SK-N-SH treated with all-trans-retinoic acid at 6 μM for 48 hours (cell line): ENCODE results near the gene TEX2.

ENCODE experiments used
- ATAC-seq: fragments of 200-7000 bp; cut with Tn5 transposase; 3 replicates; pipeline ENCODE4 v1.9.1; 2020; ENCODE audit warnings: mild to moderate bottlenecking, moderate library complexity
- ARNTL ChIP-seq: fragments of 450-650 bp; formaldehyde crosslinking; IDR thresholded peaks from 2 replicates; pipeline ENCODE4 v1.5.0; 2020; ENCODE audit warnings: low read depth, mild to moderate bottlenecking, moderate library complexity, borderline replicate concordance
- BACH2 ChIP-seq: fragments of 250-450 bp; sonication (Bioruptor Pico); IDR thresholded peaks from 2 replicates; pipeline ENCODE4 v1.9.0; 2021; ENCODE audit warnings: mild to moderate bottlenecking, borderline replicate concordance
- CSDC2 ChIP-seq: fragments of 250-450 bp; sonication (Bioruptor Pico); IDR thresholded peaks from 2 replicates; pipeline ENCODE4 v1.5.0; 2020; ENCODE audit warnings: mild to moderate bottlenecking, moderate library complexity
- CSRNP3 ChIP-seq: fragments of 250-450 bp; sonication (Bioruptor Pico); IDR thresholded peaks from 2 replicates; pipeline ENCODE4 v1.5.1; 2021; ENCODE audit warnings: mild to moderate bottlenecking, moderate library complexity
- ESRRG ChIP-seq: fragments of 250-450 bp; sonication (Bioruptor Pico); IDR thresholded peaks from 2 replicates; pipeline ENCODE4 v1.6.1; 2021; ENCODE audit warnings: mild to moderate bottlenecking
- GLIS3 ChIP-seq: fragments of 250-450 bp; sonication (Bioruptor Pico); IDR thresholded peaks from 2 replicates; pipeline ENCODE4 v1.5.0; 2020; ENCODE audit warnings: mild to moderate bottlenecking, moderate library complexity
- ISL1 ChIP-seq: fragments of 250-450 bp; sonication (Bioruptor Pico); IDR thresholded peaks from 2 replicates; pipeline ENCODE4 v2.1.2; 2022; ENCODE audit warnings: mild to moderate bottlenecking, moderate library complexity
- OSR1 ChIP-seq: fragments of 250-450 bp; sonication (Bioruptor Pico); IDR thresholded peaks from 2 replicates; pipeline ENCODE4 v1.8.0; 2022; ENCODE audit warnings: moderate library complexity, mild to moderate bottlenecking, inconsistent platforms
- PPARA ChIP-seq: fragments of 250-450 bp; sonication (Bioruptor Pico); IDR thresholded peaks from 2 replicates; pipeline ENCODE4 v1.5.0; 2020; ENCODE audit warnings: mild to moderate bottlenecking, borderline replicate concordance
- RARB ChIP-seq: fragments of 250-450 bp; sonication (Bioruptor Pico); IDR thresholded peaks from 2 replicates; pipeline ENCODE4 v1.8.0; 2021; ENCODE audit warnings: mild to moderate bottlenecking, moderate library complexity
- SNAI2 ChIP-seq: fragments of 250-450 bp; sonication (Bioruptor Pico); IDR thresholded peaks from 2 replicates; pipeline ENCODE4 v1.5.0; 2020; ENCODE audit warnings: mild to moderate bottlenecking, moderate library complexity
- TCF4 ChIP-seq: fragments of 250-450 bp; sonication (Bioruptor Pico); IDR thresholded peaks from 2 replicates; pipeline ENCODE4 v1.8.0; 2021; ENCODE audit warnings: mild to moderate bottlenecking, moderate library complexity, borderline replicate concordance
- TOX ChIP-seq: fragments of 250-450 bp; sonication (Bioruptor Pico); IDR thresholded peaks from 2 replicates; pipeline ENCODE4 v1.8.0; 2021; ENCODE audit warnings: mild to moderate bottlenecking, moderate library complexity, borderline replicate concordance
- TSHZ2 ChIP-seq: fragments of 250-450 bp; sonication (Bioruptor Pico); IDR thresholded peaks from 2 replicates; pipeline ENCODE4 v1.5.0; 2020; ENCODE audit warnings: mild to moderate bottlenecking, moderate library complexity
- ZC3H10 ChIP-seq: fragments of 250-450 bp; sonication (Bioruptor Pico); IDR thresholded peaks from 2 replicates; pipeline ENCODE4 v1.5.1; 2021; ENCODE audit warnings: mild to moderate bottlenecking, moderate library complexity
- ZFP3 ChIP-seq: fragments of 250-450 bp; sonication (Bioruptor Pico); IDR thresholded peaks from 2 replicates; pipeline ENCODE4 v1.5.0; 2020; ENCODE audit warnings: mild to moderate bottlenecking, moderate library complexity
- ZFP30 ChIP-seq: fragments of 450-650 bp; formaldehyde crosslinking; IDR thresholded peaks from 2 replicates; pipeline ENCODE4 v1.5.0; 2022; ENCODE audit warnings: mild to moderate bottlenecking, moderate library complexity
- ZNF565 ChIP-seq: fragments of 450-650 bp; formaldehyde crosslinking; conservative IDR thresholded peaks from 2 replicates; pipeline ENCODE4 v1.5.0; 2020; ENCODE audit warnings: low read depth, mild to moderate bottlenecking, moderate library complexity
- ZNF70 ChIP-seq: fragments of 450-650 bp; formaldehyde crosslinking; IDR thresholded peaks from 2 replicates; pipeline ENCODE4 v1.5.0; 2020; ENCODE audit warnings: mild to moderate bottlenecking, moderate library complexity
- ZNF8 ChIP-seq: fragments of 450-650 bp; formaldehyde crosslinking; IDR thresholded peaks from 2 replicates; pipeline ENCODE4 v1.5.0; 2020; ENCODE audit warnings: mild to moderate bottlenecking, moderate library complexity
- TF ChIP-seq, protein P1 (sequence below): fragments of 250-450 bp; sonication (Bioruptor Pico); IDR thresholded peaks from 2 replicates; pipeline ENCODE4 v1.5.1; 2020; ENCODE audit warnings: low read depth, mild to moderate bottlenecking, moderate library complexity
- TF ChIP-seq, protein P2 (sequence below): fragments of 250-450 bp; sonication (Bioruptor Pico); IDR thresholded peaks from 2 replicates; pipeline ENCODE4 v1.8.0; 2021; ENCODE audit warnings: low read depth, mild to moderate bottlenecking, moderate library complexity, borderline replicate concordance
- TF ChIP-seq, protein P3 (sequence below): fragments of 250-450 bp; sonication (Bioruptor Pico); IDR thresholded peaks from 2 replicates; pipeline ENCODE4 v1.8.0; 2020; ENCODE audit warnings: mild to moderate bottlenecking, moderate library complexity, borderline replicate concordance

The TEX2 gene

GRCh38 chr17:64147110-64148016 is 115.7 kb downstream of the TEX2 start:
- TF ChIP-seq, protein P1, sequence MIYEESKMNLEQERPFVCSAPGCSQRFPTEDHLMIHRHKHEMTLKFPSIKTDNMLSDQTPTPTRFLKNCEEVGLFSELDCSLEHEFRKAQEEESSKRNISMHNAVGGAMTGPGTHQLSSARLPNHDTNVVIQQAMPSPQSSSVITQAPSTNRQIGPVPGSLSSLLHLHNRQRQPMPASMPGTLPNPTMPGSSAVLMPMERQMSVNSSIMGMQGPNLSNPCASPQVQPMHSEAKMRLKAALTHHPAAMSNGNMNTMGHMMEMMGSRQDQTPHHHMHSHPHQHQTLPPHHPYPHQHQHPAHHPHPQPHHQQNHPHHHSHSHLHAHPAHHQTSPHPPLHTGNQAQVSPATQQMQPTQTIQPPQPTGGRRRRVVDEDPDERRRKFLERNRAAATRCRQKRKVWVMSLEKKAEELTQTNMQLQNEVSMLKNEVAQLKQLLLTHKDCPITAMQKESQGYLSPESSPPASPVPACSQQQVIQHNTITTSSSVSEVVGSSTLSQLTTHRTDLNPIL: peak; percentile 68; the same call in 1 of the 2 replicates
- peak; percentile 51; the same call in 1 of the 2 replicates for TF ChIP-seq ESRRG (CRISPR knock-in tag)
- TF ChIP-seq PPARA (CRISPR knock-in tag): no peak
- no peak for TF ChIP-seq ARNTL (CRISPR knock-in tag)
- 0 out of 2 replicates have a peak, but pooled peaks have one; percentile 17 for TF ChIP-seq TCF4
- TF ChIP-seq ZFP30 (CRISPR knock-in tag): no peak
- TF ChIP-seq ZNF8: no peak
- TF ChIP-seq, protein P2, sequence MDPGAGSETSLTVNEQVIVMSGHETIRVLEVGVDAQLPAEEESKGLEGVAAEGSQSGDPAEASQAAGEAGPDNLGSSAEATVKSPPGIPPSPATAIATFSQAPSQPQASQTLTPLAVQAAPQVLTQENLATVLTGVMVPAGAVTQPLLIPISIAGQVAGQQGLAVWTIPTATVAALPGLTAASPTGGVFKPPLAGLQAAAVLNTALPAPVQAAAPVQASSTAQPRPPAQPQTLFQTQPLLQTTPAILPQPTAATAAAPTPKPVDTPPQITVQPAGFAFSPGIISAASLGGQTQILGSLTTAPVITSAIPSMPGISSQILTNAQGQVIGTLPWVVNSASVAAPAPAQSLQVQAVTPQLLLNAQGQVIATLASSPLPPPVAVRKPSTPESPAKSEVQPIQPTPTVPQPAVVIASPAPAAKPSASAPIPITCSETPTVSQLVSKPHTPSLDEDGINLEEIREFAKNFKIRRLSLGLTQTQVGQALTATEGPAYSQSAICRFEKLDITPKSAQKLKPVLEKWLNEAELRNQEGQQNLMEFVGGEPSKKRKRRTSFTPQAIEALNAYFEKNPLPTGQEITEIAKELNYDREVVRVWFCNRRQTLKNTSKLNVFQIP (CRISPR knock-in tag): no peak
- TF ChIP-seq GLIS3 (CRISPR knock-in tag): peak; percentile 59; the same call in 1 of the 2 replicates
- no peak for TF ChIP-seq ZNF565 (CRISPR knock-in tag)
- no peak for TF ChIP-seq CSDC2 (CRISPR knock-in tag)
- no peak for TF ChIP-seq BACH2
- TF ChIP-seq ZNF70 (CRISPR knock-in tag): no peak
- TF ChIP-seq, protein P3, sequence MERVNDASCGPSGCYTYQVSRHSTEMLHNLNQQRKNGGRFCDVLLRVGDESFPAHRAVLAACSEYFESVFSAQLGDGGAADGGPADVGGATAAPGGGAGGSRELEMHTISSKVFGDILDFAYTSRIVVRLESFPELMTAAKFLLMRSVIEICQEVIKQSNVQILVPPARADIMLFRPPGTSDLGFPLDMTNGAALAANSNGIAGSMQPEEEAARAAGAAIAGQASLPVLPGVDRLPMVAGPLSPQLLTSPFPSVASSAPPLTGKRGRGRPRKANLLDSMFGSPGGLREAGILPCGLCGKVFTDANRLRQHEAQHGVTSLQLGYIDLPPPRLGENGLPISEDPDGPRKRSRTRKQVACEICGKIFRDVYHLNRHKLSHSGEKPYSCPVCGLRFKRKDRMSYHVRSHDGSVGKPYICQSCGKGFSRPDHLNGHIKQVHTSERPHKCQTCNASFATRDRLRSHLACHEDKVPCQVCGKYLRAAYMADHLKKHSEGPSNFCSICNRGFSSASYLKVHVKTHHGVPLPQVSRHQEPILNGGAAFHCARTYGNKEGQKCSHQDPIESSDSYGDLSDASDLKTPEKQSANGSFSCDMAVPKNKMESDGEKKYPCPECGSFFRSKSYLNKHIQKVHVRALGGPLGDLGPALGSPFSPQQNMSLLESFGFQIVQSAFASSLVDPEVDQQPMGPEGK (CRISPR knock-in tag): no peak; the same call in 1 of the 2 replicates
- TF ChIP-seq ZFP3 (CRISPR knock-in tag): no peak
- no peak for TF ChIP-seq TSHZ2
- TF ChIP-seq CSRNP3 (CRISPR knock-in tag): peak; percentile 5
- no peak for TF ChIP-seq OSR1 (CRISPR knock-in tag)
- TF ChIP-seq SNAI2 (CRISPR knock-in tag): no peak; the same call in 1 of the 2 replicates
- TF ChIP-seq TOX (CRISPR knock-in tag): no peak; the same call in 1 of the 2 replicates
- 0 out of 2 replicates have a peak, but pooled peaks have one; percentile 26 for TF ChIP-seq ZC3H10 (CRISPR knock-in tag)
- no peak for TF ChIP-seq RARB (CRISPR knock-in tag)
- peak; percentile 62 for TF ChIP-seq ISL1 (CRISPR knock-in tag)
- TF ChIP-seq, all 23 proteins: peak for 7
- ATAC-seq: peak; percentile 6
